Cerebellar cortex (tissue), 1 donor: Measurements from ENCODE around the gene AADACL2.
"Not testable (repeated sequence)": the region's sequence is repeated elsewhere in the genome, so short reads cannot be mapped to it uniquely, and the experiment has no call there.

Source experiments
- DNase-seq: peaks from one replicate; pipeline ENCODE4 v3.0.0-alpha.2; 2015; ENCODE audit warnings: low spot score

AADACL2 gene, protein sequence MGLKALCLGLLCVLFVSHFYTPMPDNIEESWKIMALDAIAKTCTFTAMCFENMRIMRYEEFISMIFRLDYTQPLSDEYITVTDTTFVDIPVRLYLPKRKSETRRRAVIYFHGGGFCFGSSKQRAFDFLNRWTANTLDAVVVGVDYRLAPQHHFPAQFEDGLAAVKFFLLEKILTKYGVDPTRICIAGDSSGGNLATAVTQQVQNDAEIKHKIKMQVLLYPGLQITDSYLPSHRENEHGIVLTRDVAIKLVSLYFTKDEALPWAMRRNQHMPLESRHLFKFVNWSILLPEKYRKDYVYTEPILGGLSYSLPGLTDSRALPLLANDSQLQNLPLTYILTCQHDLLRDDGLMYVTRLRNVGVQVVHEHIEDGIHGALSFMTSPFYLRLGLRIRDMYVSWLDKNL

DNA sequence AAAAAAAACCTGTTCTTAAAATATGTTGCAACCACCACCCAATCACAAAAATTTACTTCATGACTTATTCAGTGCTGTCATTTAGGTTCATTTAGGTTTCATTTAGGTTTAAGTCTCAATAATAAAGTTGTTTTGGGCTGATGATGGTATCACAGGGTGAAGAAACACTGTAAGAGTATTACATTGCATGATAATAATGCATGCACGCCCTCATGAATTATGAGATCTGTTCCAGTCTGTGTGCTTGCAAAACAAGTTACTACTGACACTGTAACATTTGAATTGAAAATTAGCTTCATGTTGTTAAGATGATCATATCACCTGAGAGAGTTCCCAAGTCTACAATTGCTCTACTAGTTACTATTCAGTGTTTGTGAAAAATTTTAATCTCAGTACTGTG is at the start of gene AADACL2:
TSS of gene AADACL2 (plus strand) at position 315 of the 400 bp plus-strand sequence. CDS start 109 bp downstream, outside the sequence.
- no peak for DNase-seq

DNA sequence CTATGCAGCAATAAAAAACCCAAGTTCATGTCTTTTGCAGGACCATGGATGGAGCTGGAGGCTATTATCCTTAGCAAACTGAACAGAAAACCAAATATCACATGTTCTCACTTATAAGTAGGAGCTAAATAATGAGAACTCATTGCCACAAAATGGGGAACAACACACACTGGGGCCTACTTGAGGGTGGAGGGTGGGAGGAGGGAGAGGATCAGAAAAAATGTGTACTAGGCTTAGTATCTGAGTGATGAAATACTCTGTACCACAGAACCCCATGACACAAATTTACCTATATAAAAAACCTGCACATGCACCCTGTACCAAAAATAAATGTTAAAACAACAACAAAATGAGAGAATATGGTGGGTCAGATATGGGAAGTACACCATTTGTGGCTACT is 49.6 kb upstream of the AADACL2 start:
- no peak for DNase-seq

GRCh38 chr3:151686257-151686656 is 47.5 kb upstream of the AADACL2 start:
- DNase-seq, result no peak

DNA sequence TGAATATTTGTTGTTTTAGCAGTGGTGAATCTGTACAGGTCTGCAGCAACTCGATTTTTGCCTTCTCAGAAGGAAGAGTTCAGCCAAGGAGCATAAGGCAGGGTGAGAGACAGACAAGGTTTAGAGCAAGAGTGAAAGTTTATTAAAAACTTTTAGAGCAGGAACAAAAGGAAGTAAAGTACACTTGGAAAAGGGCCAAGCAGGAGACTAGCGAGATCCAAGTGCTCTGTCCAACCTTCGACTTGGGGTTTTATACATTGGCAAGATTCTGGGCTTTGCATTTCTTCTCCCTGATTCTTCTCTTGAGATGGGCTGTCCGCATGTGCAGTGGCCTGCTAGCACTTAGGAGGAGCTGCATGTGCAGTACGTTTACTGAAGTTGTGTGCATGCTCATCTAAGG is 46.7 kb upstream of the AADACL2 start:
- no peak for DNase-seq

DNA sequence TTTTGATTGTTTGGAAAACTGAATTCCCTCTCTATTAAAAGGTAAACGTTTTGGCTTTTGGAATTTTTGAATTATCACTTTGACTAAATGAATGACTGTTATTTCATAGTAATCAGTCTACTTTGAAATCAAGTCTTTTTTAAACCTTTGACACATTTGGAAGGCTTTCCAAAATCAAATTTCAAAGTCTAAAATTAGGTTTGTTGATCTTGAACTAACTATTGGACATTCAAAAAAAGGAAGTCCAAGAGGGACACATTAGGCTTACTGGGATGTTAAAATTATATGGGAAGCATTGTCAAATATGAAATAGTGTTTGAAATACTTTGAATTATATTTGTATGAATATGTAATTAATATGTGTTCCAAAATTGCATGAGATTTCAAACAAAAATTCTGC is 45.2 kb upstream of the AADACL2 start:
- no peak for DNase-seq

DNA sequence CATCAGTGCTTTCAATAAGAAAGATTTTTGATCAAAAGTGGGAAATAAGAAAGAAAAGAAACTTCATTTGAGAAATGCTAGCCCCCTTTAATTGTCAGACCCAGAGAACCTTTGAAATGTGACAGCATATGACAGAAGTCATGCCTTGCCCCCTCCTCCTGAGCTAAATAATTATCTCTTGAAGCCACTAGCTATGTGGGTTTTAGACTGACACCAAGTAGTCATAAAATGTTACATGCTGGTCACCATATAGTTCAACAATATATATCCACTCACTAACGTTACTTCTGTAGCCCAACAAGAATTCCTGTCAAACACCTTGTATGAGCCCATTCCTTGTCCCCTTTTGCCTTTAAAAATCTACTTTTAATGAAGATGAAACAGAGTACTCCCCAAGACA is 43.1 kb upstream of the AADACL2 start:
- no peak for DNase-seq

- DNase-seq, result no peak
These were observed 36.2 kb upstream of the AADACL2 start for GRCh38 chr3:151697496-151697895.

GRCh38 chr3:151707216-151707615 is 26.5 kb upstream of the AADACL2 start:
- no peak for DNase-seq

GRCh38 chr3:151708868-151709267 is 24.9 kb upstream of the AADACL2 start:
- DNase-seq, result no peak

DNA sequence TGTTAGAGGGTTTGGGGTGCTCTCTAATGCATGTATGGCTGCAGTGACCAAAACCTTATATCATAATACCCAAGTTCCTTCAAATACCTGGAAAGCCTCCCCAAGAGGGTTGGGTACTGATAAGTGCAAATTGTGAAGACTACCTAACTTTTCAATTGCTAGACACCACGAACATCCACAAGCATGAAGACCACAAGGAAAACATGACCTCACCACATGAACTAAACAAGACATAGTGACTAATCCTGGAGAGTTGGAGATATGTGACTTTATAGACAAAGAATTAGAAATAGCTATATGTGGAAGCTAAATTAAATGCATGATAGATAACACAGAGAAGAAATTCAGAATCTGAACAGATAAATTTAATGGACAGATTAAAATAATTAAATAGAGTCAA is 23.9 kb upstream of the AADACL2 start:
- DNase-seq, result no peak

GRCh38 chr3:151721294-151721693 is 12.4 kb upstream of the AADACL2 start:
- no peak for DNase-seq

DNA sequence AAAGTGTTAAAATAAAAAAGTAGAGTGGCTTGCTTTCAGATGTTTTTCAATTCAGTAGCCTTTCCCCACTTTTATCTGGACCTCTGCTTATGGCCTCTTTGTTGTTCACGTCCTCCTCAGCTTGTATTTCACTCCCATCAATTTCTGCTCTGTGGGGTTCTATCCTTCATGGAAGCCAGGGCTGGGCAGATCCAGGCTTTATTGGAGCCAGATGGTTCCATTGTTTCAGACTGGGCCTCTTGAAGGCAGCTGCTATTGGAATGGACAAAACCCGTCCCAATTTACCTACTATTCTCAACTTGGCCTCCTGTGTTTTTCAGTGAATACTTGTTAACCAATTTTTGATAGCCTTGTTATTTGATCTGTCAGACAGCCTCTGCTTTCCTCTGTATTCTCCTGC is 10.9 kb upstream of the AADACL2 start:
- no peak for DNase-seq

DNA sequence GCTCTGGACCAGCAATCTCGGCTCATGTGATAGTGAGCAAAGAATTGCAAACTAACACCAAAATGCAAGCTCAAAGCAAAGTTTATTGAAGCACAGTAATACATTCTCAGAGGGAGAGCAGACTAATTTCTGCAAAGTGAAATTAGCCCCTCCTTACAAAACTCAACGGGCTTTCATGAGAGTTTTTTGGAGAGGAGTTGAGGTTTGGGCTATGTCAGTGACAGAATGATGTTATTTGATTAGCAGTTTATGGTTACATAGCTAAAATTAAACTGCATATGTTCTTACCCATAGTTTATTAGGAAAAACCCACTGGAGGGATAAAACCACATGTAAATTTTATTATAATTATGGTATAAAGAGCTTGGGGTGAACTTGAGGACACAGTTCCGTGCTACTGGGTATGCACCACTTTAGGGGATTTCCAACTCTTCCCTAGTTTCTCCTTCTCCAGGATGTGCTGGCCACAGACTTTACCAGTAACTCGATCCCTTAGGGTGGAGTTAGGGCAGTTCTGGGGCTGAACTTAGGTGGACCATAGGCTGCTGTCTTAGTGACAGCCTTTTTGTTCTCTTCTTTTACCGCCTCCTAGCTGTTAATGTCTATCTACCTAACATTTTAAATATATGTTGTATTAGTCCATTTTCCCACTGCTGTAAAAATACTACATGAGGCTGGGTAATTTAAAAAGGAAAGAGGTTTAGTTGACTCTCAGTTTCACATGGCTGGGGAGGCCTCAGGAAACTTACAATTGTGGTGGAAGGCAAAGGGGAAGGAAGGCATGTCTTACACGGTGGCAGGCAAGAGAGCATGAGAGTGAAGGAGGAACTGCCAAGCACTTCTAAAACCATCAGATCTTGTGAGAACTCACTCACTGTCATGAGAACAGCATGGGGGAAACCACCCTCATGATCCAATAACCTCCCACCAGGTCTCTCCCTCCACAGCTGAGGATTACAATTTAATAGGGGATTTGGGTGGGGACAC is 8.9 kb upstream of the AADACL2 start:
- no peak for DNase-seq

DNA sequence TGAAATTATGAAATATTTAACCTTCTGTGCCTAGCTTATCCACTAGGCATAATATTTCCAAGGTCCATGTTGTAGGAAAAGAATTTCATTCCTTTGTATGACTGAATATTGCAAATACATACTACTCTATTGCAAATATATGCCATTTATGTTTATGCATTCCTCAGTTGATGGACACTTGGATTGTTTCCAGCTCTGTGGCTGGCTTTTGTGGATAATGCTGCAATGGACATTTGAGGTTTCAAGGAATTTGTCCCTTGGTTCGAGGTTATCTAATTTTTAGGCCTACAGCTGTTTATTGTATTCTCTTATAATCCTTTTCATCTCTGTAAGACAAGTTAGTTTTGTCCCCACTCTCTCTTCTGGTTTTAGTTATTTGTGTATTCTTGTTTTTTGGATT is 7.7 kb upstream of the AADACL2 start:
- no peak for DNase-seq

GRCh38 chr3:151732861-151733260 is 866 bp upstream of the AADACL2 start:
- DNase-seq, result no peak

DNA sequence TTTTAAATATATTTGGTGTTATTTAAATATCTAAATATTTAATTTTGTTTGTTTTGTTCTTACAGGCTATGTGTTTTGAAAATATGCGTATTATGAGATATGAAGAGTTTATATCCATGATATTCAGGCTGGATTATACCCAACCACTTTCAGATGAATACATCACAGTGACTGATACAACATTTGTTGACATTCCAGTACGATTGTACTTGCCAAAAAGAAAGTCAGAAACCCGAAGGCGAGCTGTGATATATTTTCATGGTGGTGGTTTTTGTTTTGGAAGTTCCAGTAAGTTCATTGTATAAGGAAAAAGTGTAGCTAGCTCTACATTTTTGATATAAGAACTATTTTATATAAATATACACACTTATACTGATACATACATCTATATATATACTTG is 6.9 kb downstream of the AADACL2 start:
- no peak for DNase-seq

GRCh38 chr3:151743855-151744254 is 10.1 kb downstream of the AADACL2 start:
- no peak for DNase-seq

- no peak for DNase-seq
These were observed 16.5 kb downstream of the AADACL2 start for GRCh38 chr3:151750181-151750580.

GRCh38 chr3:151750678-151751077 is 17.0 kb downstream of the AADACL2 start:
- no peak for DNase-seq

DNA sequence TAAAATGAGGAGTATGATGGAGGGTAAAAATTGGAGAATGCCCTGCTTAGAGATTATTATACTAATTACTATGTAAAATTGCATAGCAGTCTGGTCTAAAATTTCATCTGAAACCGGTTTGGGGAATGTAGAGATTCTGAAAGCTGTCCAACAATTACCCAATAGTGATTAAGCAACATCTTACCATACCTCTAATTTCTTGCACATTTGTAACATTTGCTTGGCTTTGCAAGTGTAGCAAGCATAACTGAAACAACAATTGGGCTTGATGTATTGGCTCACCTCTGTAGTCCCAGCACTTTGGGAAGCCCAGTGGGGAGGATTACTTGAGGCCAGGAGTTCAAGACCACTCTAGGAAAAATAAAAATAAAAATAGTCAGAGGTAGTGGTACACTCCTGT is 17.4 kb downstream of the AADACL2 start:
- DNase-seq, result no peak

DNA sequence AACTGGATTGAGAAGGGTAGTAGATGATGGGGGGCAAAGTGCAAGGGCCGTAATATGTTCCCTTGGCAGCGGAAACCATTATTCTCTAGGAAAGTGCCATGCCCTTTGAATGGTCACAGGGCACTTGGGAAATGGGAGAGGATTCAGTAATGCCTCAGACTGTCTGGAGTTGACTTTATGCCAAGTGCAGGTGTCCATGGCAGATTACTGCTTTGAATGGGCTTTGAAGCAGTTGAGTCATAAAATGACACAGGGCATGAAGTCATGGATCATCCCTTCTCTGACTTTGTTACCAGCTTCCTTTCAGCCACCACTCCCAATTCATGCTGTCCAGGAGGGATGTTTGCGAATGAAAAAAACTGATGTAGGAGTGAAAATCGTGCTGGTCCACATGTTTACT is 20.1 kb downstream of the AADACL2 start:
- DNase-seq, result no peak

GRCh38 chr3:151761581-151761980 is 27.9 kb downstream of the AADACL2 start:
- no peak for DNase-seq

- not testable (repeated sequence) for DNase-seq
These were observed 31.0 kb downstream of the AADACL2 start for GRCh38 chr3:151764699-151765098.
